Stimulated activated CD4-positive, alpha-beta T cell treated with anti-CD3 and anti-CD28 coated beads, Interleukin-4, amount 100 ng/mL, for 1 hour (primary cell): Measurements from ENCODE around the gene MYO10.

Experiments
- DNase-seq: peaks from one replicate; pipeline ENCODE4 v3.0.0-alpha.2; 2020

MYO10 gene

GRCh38 chr5:16695779-16696178, 240.3 kb downstream of the MYO10 start:
- no peak for DNase-seq

- no peak for DNase-seq
Measured at GRCh38 chr5:16693879-16694278, 242.2 kb downstream of the MYO10 start.

GRCh38 chr5:16691731-16692130, 244.4 kb downstream of the MYO10 start:
- DNase-seq: no peak

GRCh38 chr5:16690243-16690852, 245.7 kb downstream of the MYO10 start:
- DNase-seq: no peak

GRCh38 chr5:16687898-16688297, 248.2 kb downstream of the MYO10 start:
- no peak for DNase-seq

- DNase-seq: no peak
Measured at GRCh38 chr5:16685069-16685468, 251.0 kb downstream of the MYO10 start.

GRCh38 chr5:16681876-16682275, 254.2 kb downstream of the MYO10 start:
- DNase-seq: no peak

- no peak for DNase-seq
Measured at GRCh38 chr5:16679863-16680262, 256.2 kb downstream of the MYO10 start.

- no peak for DNase-seq
Measured at GRCh38 chr5:16679190-16679589, 256.9 kb downstream of the MYO10 start.

- DNase-seq: no peak
Measured at GRCh38 chr5:16675806-16676205, 260.3 kb downstream of the MYO10 start.

- no peak for DNase-seq
Measured at GRCh38 chr5:16674750-16675149, 261.3 kb downstream of the MYO10 start.

- DNase-seq: peak; percentile 19
Measured at GRCh38 chr5:16673241-16674201, 262.6 kb downstream of the MYO10 start.

GRCh38 chr5:16671208-16671607, 264.9 kb downstream of the MYO10 start:
- DNase-seq: no peak

GRCh38 chr5:16669776-16670175, 266.3 kb downstream of the MYO10 start:
- no peak for DNase-seq

GRCh38 chr5:16668631-16669030, 267.5 kb downstream of the MYO10 start:
- DNase-seq: no peak

GRCh38 chr5:16668194-16668593, 267.9 kb downstream of the MYO10 start:
- no peak for DNase-seq

- DNase-seq: peak; percentile 22
Measured at GRCh38 chr5:16666883-16667398, 269.1 kb downstream of the MYO10 start.

- no peak for DNase-seq
Measured at GRCh38 chr5:16666130-16666882, 269.8 kb downstream of the MYO10 start.

- DNase-seq: no peak
Measured at GRCh38 chr5:16665601-16666000, 270.5 kb downstream of the MYO10 start.

- DNase-seq: no peak
Measured at GRCh38 chr5:16664368-16664767, 271.7 kb downstream of the MYO10 start.

GRCh38 chr5:16663840-16664239, 272.2 kb downstream of the MYO10 start:
- no peak for DNase-seq

GRCh38 chr5:16661713-16662112, 274.4 kb downstream of the MYO10 start:
- DNase-seq: no peak

GRCh38 chr5:16660982-16661381, 275.1 kb downstream of the MYO10 start:
- no peak for DNase-seq
